ENCODE results near the gene ARHGAP29. TPM values are rescaled to one million over a fixed set of nuclear protein-coding genes. Genes with fewer than 3 reads are reported as not detected.

The ARHGAP29 gene
- total RNA-seq, 1 donor from 2014 or later: 42.7 TPM

DNA sequence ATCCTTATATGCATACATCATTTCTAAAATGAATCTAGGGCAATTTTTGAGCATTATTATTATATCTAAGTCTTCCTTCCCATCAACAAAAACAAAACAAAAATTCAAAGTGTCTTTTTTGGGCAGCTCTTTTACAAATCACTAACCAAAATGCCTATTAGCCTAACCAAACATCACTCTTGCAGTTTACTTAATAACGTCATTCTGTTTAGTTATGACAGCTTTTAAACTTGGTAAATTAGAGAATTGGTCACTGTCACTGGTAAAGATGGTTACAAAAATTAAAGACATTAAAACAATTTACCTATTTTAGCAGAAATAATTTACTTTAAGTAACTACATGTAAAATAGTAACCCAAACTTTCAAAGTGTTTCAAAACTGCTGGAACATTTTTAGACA, 2.8 kb downstream of the ARHGAP29 start:
- no peaks in the 10 kb centered on the region for H3K9me3 Mint-ChIP-seq
- H3K36me3 Mint-ChIP-seq: no peaks in the 10 kb centered on the region
- peaks cover 34% of the 10 kb centered on the region for H3K27me3 Mint-ChIP-seq
- no peak for DNase-seq (ENCODE audit: extremely low spot score, unreplicated experiment)
- H3K4me1 Mint-ChIP-seq (ENCODE audit: unreplicated experiment): peaks cover 12% of the 10 kb centered on the region
- TF ChIP-seq, protein P1, sequence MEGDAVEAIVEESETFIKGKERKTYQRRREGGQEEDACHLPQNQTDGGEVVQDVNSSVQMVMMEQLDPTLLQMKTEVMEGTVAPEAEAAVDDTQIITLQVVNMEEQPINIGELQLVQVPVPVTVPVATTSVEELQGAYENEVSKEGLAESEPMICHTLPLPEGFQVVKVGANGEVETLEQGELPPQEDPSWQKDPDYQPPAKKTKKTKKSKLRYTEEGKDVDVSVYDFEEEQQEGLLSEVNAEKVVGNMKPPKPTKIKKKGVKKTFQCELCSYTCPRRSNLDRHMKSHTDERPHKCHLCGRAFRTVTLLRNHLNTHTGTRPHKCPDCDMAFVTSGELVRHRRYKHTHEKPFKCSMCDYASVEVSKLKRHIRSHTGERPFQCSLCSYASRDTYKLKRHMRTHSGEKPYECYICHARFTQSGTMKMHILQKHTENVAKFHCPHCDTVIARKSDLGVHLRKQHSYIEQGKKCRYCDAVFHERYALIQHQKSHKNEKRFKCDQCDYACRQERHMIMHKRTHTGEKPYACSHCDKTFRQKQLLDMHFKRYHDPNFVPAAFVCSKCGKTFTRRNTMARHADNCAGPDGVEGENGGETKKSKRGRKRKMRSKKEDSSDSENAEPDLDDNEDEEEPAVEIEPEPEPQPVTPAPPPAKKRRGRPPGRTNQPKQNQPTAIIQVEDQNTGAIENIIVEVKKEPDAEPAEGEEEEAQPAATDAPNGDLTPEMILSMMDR (conservative IDR thresholded peaks at IDR 0.05): no peak
- H3K27ac Mint-ChIP-seq: peak overlapping the region; percentile 33
- peak overlapping the region; percentile 91 for H3K4me3 Mint-ChIP-seq

DNA sequence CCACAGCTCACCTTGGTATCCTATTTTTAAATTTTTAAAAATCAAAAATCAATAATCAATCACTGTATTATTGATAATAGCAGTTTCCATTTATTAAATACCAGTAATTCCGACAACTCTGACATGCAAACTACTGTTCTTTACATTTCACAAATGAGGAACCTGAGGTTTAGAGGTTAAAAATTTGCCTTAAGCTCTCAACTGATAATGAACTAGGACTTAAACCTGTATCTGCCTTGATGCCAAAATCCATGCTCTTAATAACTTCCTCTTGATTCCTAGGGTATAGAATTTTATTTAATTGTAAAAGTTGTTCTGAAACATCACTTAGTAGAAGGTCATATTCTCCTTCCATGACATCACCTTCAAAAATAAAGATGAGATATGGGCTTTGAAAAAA, 5.6 kb downstream of the ARHGAP29 start:
- TF ChIP-seq, protein P1 (conservative IDR thresholded peaks at IDR 0.05): no peak
- no peak for DNase-seq (ENCODE audit: extremely low spot score, unreplicated experiment)
- Mint-ChIP-seq H3K27ac (peak overlapping the region; percentile 80), H3K4me1 (ENCODE audit: unreplicated experiment) (peaks cover 16% of the 10 kb centered on the region), H3K27me3 (peaks cover 16% of the 10 kb centered on the region), H3K4me3 (peak overlapping the region; percentile 82), H3K36me3 (no peaks in the 10 kb centered on the region), H3K9me3 (no peaks in the 10 kb centered on the region)

DNA sequence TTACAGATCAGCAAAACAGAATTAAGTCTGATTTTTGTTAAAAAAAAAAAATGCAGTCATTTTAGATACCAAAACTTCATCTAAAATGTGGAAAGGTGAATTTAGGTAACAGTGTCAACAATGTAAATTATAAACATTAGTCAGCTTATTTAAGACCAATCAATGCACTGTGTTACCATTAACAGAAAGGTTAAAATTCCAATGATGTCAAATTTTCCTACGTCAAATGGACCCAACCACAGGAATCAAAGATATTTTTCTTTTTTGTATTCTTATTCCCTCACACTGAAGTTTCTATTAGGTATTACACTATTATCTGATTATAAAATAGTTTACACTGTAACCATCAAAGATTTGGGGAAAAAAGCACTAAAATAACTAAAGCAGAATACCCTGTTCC, 6.5 kb downstream of the ARHGAP29 start:
- H3K4me3 Mint-ChIP-seq: peak overlapping the region; percentile 76
- DNase-seq (ENCODE audit: extremely low spot score, unreplicated experiment): no peak
- H3K9me3 Mint-ChIP-seq: no peaks in the 10 kb centered on the region
- TF ChIP-seq, protein P1 (conservative IDR thresholded peaks at IDR 0.05): no peak
- H3K4me1 Mint-ChIP-seq (ENCODE audit: unreplicated experiment): peaks cover 15% of the 10 kb centered on the region
- H3K36me3 Mint-ChIP-seq: no peaks in the 10 kb centered on the region
- peak overlapping the region; percentile 28 for H3K27ac Mint-ChIP-seq
- H3K27me3 Mint-ChIP-seq: peaks cover 11% of the 10 kb centered on the region

DNA sequence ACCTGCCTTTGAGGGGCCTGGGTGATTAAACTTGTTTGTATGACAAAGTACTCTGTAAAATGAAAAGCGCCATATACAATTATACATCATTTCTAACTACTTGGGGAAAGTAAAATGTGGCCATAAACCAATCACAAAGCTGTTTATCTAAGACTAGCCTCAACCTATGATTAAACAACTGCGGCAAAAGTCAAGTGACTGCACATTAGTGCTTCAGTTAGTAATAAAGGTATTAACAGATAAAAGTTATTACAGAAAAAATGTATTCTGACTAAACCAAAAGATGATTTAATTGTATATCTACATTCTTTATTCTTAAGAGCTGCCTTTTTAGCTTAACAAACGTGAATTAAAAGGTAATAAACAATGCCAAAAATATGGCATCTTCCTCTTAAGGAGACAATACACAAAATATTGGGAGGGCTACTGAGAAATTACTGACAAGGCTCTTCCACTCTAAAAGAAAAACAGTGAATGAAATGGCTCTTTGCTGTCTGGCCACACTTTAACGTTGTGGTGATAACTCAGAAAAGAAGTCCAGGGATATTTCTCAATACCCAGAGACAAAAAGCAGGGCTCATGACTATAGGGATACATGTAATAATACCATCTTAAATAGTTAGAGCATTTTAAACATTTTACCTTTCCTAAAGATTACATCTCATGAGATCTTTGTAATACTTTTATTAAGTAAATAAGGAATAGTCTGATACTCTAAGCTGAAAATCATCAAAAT, 8.6 kb downstream of the ARHGAP29 start:
- peak overlapping the region; percentile 65 for H3K27ac Mint-ChIP-seq
- TF ChIP-seq, protein P1 (conservative IDR thresholded peaks at IDR 0.05): no peak
- H3K27me3 Mint-ChIP-seq: peaks cover under 1% of the 10 kb centered on the region

DNA sequence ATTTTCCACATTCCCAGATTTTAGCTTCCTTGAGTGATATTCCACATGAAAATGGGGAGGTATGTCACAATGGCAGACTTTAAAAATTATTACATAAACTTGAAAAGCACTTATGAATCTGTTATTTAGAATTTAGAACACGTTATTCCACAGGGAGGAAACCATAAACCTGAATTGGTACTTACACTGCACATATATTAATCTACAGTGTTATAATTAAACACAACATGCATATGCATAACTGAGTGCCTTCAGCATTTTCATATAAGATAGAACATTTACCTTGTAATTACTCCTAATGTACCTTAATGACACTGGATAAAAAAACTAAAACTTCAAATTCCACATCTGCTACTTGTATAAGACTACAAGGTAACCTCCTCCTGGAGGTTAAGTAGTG, 9.8 kb downstream of the ARHGAP29 start:
- no peak for DNase-seq (ENCODE audit: extremely low spot score, unreplicated experiment)
- Mint-ChIP-seq H3K27ac (peak overlapping the region; percentile 54), H3K9me3 (no peaks in the 10 kb centered on the region), H3K27me3 (no peaks in the 10 kb centered on the region), H3K4me1 (ENCODE audit: unreplicated experiment) (peaks cover 8% of the 10 kb centered on the region), H3K36me3 (no peaks in the 10 kb centered on the region), H3K4me3 (peak overlapping the region; percentile 31)
- TF ChIP-seq, protein P1 (conservative IDR thresholded peaks at IDR 0.05): no peak

More for the DNA sequence above, 8.6 kb downstream of the ARHGAP29 start:
- Mint-ChIP-seq H3K4me1 (ENCODE audit: unreplicated experiment) (peaks cover 12% of the 10 kb centered on the region), H3K9me3 (no peaks in the 10 kb centered on the region), H3K4me3 (peak overlapping the region; percentile 55), H3K36me3 (no peaks in the 10 kb centered on the region)
- DNase-seq (ENCODE audit: extremely low spot score, unreplicated experiment): no peak

Data from type B pancreatic cell (in vitro differentiated cells).